Tibial nerve (tissue), 3 donors: ENCODE measurements around the gene OSCAR.
"Not testable (repeated sequence)": the region's sequence is repeated elsewhere in the genome, so short reads cannot be mapped to it uniquely, and the experiment has no call there.

Experiments used
- POLR2A ChIP-seq, 2 donors: fragments of 450-650 bp; IDR thresholded peaks; one replicate each; pipeline ENCODE4 v1.6.1; 2017; ENCODE audit warnings: antibody characterized with exemption in 2 of 2, mild to moderate bottlenecking in 2 of 2, moderate library complexity in 2 of 2
- TF ChIP-seq, protein P1 (sequence below), 5 experiments: fragments of 200-600 bp in 3 of 5; fragments of 450-650 bp in 2 of 5; sonication (generic) in 3 of 5; IDR thresholded peaks; one replicate each; pipeline ENCODE4 v1.5.1; 2016 to 2019; ENCODE audit warnings: antibody characterized with exemption in 5 of 5, mild to moderate bottlenecking in 3 of 5, moderate library complexity in 2 of 5

DNA sequence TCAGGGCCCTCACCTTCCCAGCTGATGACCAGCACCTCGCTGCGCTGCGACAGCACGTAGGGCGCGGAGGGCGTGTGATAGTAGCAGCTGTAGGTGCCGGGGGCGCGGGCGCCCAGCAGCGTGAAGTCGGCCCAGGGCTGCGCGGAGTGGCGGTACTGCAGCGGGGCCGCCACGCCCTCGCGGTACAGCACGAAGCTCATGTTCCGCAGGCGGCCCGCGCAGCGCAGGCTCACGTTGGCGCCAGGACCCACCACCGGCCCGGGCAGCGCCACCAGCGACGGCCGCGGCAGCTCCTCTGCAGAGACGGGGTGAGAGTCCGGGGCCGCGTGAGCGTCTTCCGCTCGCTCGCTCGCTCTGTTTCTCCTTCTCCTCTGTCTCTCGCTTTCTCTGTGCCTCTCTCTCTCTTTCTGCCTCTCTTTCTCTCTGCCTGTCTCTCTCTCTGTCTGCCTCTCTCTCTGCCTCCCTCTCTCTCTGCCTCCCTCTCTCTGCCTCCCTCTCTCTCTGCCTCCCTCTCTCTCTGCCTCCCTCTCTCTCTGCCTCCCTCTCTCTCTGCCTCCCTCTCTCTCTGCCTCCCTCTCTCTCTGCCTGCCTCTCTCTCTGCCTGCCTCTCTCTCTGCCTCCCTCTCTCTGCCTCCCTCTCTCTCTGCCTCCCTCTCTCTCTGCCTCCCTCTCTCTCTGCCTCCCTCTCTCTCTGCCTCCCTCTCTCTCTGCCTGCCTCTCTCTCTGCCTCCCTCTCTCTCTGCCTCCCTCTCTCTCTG lies 4.6 kb downstream of the OSCAR start:
- TF ChIP-seq, protein P1, sequence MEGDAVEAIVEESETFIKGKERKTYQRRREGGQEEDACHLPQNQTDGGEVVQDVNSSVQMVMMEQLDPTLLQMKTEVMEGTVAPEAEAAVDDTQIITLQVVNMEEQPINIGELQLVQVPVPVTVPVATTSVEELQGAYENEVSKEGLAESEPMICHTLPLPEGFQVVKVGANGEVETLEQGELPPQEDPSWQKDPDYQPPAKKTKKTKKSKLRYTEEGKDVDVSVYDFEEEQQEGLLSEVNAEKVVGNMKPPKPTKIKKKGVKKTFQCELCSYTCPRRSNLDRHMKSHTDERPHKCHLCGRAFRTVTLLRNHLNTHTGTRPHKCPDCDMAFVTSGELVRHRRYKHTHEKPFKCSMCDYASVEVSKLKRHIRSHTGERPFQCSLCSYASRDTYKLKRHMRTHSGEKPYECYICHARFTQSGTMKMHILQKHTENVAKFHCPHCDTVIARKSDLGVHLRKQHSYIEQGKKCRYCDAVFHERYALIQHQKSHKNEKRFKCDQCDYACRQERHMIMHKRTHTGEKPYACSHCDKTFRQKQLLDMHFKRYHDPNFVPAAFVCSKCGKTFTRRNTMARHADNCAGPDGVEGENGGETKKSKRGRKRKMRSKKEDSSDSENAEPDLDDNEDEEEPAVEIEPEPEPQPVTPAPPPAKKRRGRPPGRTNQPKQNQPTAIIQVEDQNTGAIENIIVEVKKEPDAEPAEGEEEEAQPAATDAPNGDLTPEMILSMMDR (IDR thresholded peaks at IDR 0.05): not testable (repeated sequence)
- not testable (repeated sequence) for TF ChIP-seq POLR2A (IDR thresholded peaks at IDR 0.05)
